Skeletal muscle tissue (tissue), 4 donors: Measurements from ENCODE around the gene B3GNT3. TPM values are rescaled to one million over a fixed set of nuclear protein-coding genes. Genes with fewer than 3 reads are reported as not detected.
"Not testable (repeated sequence)": the region's sequence is repeated elsewhere in the genome, so short reads cannot be mapped to it uniquely, and the experiment has no call there.

Experiments
- H3K27ac ChIP-seq: one replicate; pipeline ENCODE4 v1.7.0; 2013; ENCODE audit warnings: mild to moderate bottlenecking, low read depth, low read length, inconsistent platforms
- H3K27me3 ChIP-seq, 3 donors: one replicate each; pipeline ENCODE4 v1.7.0; 2013; ENCODE audit warnings: low read length in 3 of 3; ENCODE audit not compliant: control insufficient read depth in 3 of 3, insufficient read depth in 3 of 3
- H3K36me3 ChIP-seq, 3 donors: one replicate each; pipeline ENCODE4 v1.7.0; 2013; ENCODE audit warnings: low read length in 3 of 3; ENCODE audit not compliant: control insufficient read depth in 3 of 3, insufficient read depth in 3 of 3
- H3K4me1 ChIP-seq, 3 donors: one replicate each; pipeline ENCODE4 v1.7.0; 2013; ENCODE audit warnings: low read length in 3 of 3, mild to moderate bottlenecking in 3 of 3; ENCODE audit not compliant: control insufficient read depth in 3 of 3, insufficient read depth in 3 of 3
- H3K4me3 ChIP-seq, 3 donors: one replicate each; pipeline ENCODE4 v1.7.0; 2013; ENCODE audit warnings: low read length in 3 of 3
- H3K9ac ChIP-seq, 3 donors: one replicate each; pipeline ENCODE4 v1.7.0; 2013; ENCODE audit warnings: low read length in 3 of 3, mild to moderate bottlenecking in 3 of 3, moderate library complexity in 2 of 3, low read depth in 1 of 3
- H3K9me3 ChIP-seq, 3 donors: one replicate each; pipeline ENCODE4 v1.7.0; 2013; ENCODE audit warnings: low read length in 3 of 3; ENCODE audit not compliant: control insufficient read depth in 3 of 3
- total RNA-seq: library from RNA; depleted of rRNA; stranded (reverse); fragments of >200 nt; gene quantifications from one replicate; pipeline ENCODE4 v1.2.3, GENCODE V29; 2014
- donor health status: Osteomylitis.

B3GNT3 gene
- total RNA-seq, 1 donor from 2014 or later, result not detected

DNA sequence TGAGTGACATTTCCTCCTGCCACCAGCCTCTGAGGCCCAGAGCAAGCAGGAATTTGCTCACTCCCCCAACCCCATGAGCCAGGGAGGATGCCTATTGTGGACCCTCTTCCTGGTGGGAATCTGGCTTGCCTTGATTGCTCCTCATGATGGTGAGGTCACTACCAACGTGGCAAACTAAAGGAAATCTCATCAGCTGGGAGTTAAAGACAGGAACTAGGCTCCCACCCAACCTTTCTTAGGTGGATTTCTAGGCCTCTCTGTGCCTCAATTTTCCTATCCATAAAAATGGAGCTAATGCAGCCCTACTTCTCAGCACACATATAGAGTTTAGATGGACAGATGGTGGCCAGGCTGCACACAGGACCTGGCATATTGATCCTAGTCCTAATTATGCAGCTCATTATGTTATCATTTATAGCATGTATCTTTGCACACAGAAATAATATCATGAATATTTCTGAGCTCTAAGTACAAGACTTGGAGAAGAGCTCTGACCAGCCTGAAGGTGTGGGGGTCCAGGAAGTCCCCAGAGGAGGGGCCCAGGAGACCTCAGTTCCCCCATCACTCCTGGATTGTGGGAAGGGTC lies 2.0 kb downstream of the B3GNT3 start:
- H3K9me3 ChIP-seq, result no peaks in the 10 kb centered on the region
- H3K4me3 ChIP-seq, result no peak overlapping the region
- no peak overlapping the region for H3K9ac ChIP-seq
- H3K4me1 ChIP-seq, result no peaks in the 10 kb centered on the region
- no peak overlapping the region for H3K27ac ChIP-seq
- peaks cover 38 to 50% (median 48%) of the 10 kb centered on the region in 3 donors for H3K27me3 ChIP-seq
- no peaks in the 10 kb centered on the region for H3K36me3 ChIP-seq

DNA sequence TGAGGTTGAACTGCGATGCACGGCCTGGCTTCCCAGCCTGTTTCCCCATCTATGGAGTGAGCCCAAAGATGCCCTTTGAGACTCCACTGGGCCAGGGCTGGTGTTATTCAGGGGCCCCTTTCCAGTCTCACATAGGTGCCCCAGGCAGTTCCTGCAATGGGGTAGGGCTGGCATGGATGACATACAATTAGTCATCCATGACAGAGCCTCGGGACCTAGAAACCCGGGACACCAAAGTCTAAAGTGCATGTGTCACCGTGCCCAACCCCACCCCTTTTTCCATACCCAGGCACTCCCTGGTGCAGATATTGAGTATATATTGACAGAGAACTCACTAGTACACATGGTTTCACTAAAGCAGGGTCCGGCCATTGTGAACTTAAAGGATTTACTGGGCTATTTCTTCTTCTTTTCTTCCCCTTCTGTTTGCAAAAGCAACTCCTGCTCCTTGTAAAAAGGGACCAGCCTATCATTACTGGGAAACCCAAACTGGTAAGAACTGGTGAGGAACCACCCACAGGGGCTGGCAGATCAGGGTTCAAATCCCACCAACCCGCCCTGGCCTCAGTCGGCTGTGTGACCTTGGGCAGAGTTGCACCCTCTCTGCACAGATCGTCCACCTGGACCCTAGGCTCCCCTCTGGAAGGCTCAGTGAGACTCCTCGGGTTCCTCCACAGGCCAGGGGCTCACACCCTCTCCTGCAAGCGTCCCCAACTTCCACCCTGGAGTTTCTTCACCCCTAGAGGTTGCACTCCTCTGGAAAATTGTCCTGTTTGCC lies 2.7 kb downstream of the B3GNT3 start:
- H3K9ac ChIP-seq, result no peak overlapping the region

GRCh38 chr19:17798599-17798998 lies 3.7 kb downstream of the B3GNT3 start:
- H3K36me3 ChIP-seq, H3K9me3 ChIP-seq, H3K27ac ChIP-seq, H3K4me3 ChIP-seq, H3K9ac ChIP-seq, H3K4me1 ChIP-seq: not testable (repeated sequence)
- H3K27me3 ChIP-seq, result peaks cover 38 to 53% (median 48%) of the 10 kb centered on the region in 3 donors

More for the DNA sequence above, 2.7 kb downstream of the B3GNT3 start:
- Histone ChIP-seq H3K4me1 (no peaks in the 10 kb centered on the region), H3K27me3 (peaks cover 38 to 53% (median 52%) of the 10 kb centered on the region in 3 donors), H3K27ac (no peak overlapping the region), H3K9me3 (no peaks in the 10 kb centered on the region), H3K4me3 (no peak overlapping the region), H3K36me3 (no peaks in the 10 kb centered on the region)

- Histone ChIP-seq H3K9me3 (no peaks in the 10 kb centered on the region), H3K27me3 (peaks cover 13 to 29% (median 20%) of the 10 kb centered on the region in 3 donors), H3K36me3 (no peaks in the 10 kb centered on the region), H3K27ac (no peak overlapping the region), H3K4me3 (no peak overlapping the region), H3K9ac (no peak overlapping the region), H3K4me1 (no peaks in the 10 kb centered on the region)
These were observed 7.4 kb downstream of the B3GNT3 start for GRCh38 chr19:17802137-17802858.

GRCh38 chr19:17803264-17803896 lies 8.4 kb downstream of the B3GNT3 start:
- H3K27me3 ChIP-seq, result peaks cover 10 to 25% (median 20%) of the 10 kb centered on the region in 3 donors
- no peaks in the 10 kb centered on the region for H3K4me1 ChIP-seq
- H3K9me3 ChIP-seq, result no peaks in the 10 kb centered on the region
- H3K36me3 ChIP-seq, result no peaks in the 10 kb centered on the region
- H3K27ac ChIP-seq, result no peak overlapping the region
- no peak overlapping the region for H3K9ac ChIP-seq
- no peak overlapping the region for H3K4me3 ChIP-seq

- Histone ChIP-seq H3K4me1 (no peaks in the 10 kb centered on the region), H3K9me3 (no peaks in the 10 kb centered on the region), H3K27ac (no peak overlapping the region), H3K27me3 (peaks cover 12 to 25% (median 18%) of the 10 kb centered on the region in 3 donors), H3K9ac (no peak overlapping the region), H3K4me3 (no peak overlapping the region), H3K36me3 (no peaks in the 10 kb centered on the region)
These were observed 10.5 kb downstream of the B3GNT3 start for GRCh38 chr19:17805427-17805826.

GRCh38 chr19:17806945-17807344 lies 12.0 kb downstream of the B3GNT3 start:
- Histone ChIP-seq H3K9me3 (peaks cover 0 to 8% (median 2%) of the 10 kb centered on the region in 3 donors), H3K4me3 (no peak overlapping the region)

DNA sequence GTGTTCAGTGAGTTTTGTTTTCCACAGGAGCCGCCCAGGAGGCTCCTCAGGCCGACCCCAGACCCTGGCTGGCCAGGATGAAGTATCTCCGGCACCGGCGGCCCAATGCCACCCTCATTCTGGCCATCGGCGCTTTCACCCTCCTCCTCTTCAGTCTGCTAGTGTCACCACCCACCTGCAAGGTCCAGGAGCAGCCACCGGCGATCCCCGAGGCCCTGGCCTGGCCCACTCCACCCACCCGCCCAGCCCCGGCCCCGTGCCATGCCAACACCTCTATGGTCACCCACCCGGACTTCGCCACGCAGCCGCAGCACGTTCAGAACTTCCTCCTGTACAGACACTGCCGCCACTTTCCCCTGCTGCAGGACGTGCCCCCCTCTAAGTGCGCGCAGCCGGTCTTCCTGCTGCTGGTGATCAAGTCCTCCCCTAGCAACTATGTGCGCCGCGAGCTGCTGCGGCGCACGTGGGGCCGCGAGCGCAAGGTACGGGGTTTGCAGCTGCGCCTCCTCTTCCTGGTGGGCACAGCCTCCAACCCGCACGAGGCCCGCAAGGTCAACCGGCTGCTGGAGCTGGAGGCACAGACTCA lies 12.9 kb downstream of the B3GNT3 start:
- Histone ChIP-seq H3K27ac (no peak overlapping the region), H3K36me3 (no peaks in the 10 kb centered on the region), H3K9ac (no peak overlapping the region), H3K27me3 (peaks cover 12 to 31% (median 16%) of the 10 kb centered on the region in 3 donors), H3K9me3 (peaks cover 0 to 9% (median 2%) of the 10 kb centered on the region in 3 donors), H3K4me1 (no peaks in the 10 kb centered on the region), H3K4me3 (no peak overlapping the region)

More at GRCh38 chr19:17806945-17807344, 12.0 kb downstream of the B3GNT3 start:
- Histone ChIP-seq H3K4me1 (no peaks in the 10 kb centered on the region), H3K36me3 (no peaks in the 10 kb centered on the region), H3K9ac (no peak overlapping the region), H3K27ac (no peak overlapping the region), H3K27me3 (peaks cover 12 to 28% (median 20%) of the 10 kb centered on the region in 3 donors)

GRCh38 chr19:17811103-17811502 lies 16.2 kb downstream of the B3GNT3 start:
- Histone ChIP-seq H3K36me3 (no peaks in the 10 kb centered on the region), H3K9ac (no peak overlapping the region), H3K27ac (no peak overlapping the region), H3K4me3 (no peak overlapping the region), H3K9me3 (peaks cover 0 to 9% (median 2%) of the 10 kb centered on the region in 3 donors), H3K4me1 (no peaks in the 10 kb centered on the region), H3K27me3 (peaks cover 12 to 24% (median 19%) of the 10 kb centered on the region in 3 donors)
